IPS-18c (cell line): ENCODE measurements around the gene ST8SIA2.

Experiments used
- H3K4me3 ChIP-seq: 2 replicates; pipeline ENCODE4 v1.7.0; 2013; ENCODE audit warnings: low read depth, mild to moderate bottlenecking, low read length, moderate library complexity; ENCODE audit not compliant: insufficient read depth
- H3K9me3 ChIP-seq: one replicate; pipeline ENCODE4 v1.6.1; 2013; ENCODE audit warnings: mild to moderate bottlenecking, low read length, moderate library complexity; ENCODE audit not compliant: control insufficient read depth, insufficient read depth

The ST8SIA2 gene

DNA sequence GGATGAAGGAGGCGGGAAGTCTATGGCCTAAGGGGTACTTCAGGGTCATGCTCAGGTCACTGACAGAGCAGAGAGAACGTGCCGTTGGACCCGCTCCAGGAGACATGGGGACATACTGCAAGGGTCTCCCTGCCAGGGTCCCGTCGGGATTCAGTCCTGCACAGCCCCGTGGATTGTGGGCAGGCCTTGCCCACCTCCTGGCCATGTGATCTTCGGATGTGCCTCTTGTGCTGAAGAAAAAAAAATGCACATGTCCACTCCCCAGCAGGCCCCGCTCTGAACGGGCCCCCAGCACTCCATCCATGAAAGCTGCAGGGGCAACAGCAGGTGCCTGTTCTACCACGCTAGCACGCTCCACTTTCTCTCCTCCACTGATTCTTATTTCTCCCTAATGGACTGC is 22.9 kb downstream of the ST8SIA2 start:
- H3K4me3 ChIP-seq, result no peak overlapping the region

DNA sequence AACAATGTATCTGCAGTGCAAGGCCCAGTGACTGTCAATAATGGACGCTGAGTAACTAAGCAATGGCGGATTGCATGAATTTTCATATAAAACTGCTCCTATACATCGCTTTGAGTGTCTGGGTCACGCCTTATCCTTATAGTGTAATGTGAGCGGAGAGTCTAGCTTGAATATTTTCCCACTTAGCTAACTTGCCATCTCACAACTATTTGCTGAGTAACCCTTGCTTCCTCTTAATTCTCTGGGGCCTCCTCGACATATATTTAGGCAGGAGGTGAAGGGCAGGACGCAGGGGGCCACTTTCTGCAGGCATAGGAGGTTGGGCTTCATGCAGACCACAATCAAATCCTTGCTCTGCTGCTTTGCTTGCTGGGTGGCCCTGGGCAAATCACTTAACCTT is 24.0 kb downstream of the ST8SIA2 start:
- no peak overlapping the region for H3K4me3 ChIP-seq

More for the DNA sequence above, 22.9 kb downstream of the ST8SIA2 start:
- H3K9me3 ChIP-seq, result no peaks in the 10 kb centered on the region

DNA sequence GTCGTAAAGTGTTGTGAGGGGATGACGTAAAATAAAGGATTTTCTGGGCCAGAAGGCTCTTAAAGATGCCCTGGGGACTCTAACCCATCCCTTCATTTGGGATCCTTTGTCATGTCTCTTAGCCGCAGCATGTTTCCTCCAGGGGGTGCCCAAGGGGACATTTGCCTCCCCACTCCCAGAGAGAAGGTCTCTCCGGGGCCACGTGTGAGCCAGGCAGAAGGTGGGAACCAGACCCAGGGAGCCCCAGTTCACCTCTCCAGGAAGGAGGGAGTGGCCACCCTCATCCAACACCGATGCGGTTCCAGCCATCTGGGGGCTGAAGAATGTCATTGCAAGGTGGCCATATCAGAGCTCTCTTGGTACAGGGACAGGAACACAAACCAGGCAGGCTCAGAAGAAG is 25.2 kb downstream of the ST8SIA2 start:
- no peaks in the 10 kb centered on the region for H3K9me3 ChIP-seq
- H3K4me3 ChIP-seq, result no peak overlapping the region

More for the DNA sequence above, 24.0 kb downstream of the ST8SIA2 start:
- no peaks in the 10 kb centered on the region for H3K9me3 ChIP-seq

DNA sequence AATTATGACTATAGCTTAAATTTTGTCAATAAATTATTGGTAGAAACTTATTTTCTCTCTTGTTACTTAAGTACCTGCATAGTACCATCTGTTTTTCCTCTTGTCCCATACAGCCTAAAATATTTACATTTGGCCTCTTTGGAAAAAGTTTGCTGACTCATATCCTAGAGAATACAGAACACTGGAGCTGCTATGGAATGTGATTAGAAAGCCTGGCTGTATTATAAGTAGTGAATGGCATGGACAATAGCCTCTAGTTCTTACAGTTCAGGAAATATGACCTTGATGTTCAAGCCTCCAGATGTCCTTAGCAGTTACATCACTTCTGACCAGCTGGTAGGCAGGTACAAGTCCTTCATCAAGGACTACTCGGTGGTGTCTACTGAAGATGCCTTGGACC is 28.3 kb downstream of the ST8SIA2 start:
- no peaks in the 10 kb centered on the region for H3K9me3 ChIP-seq

GRCh38 chr15:92425578-92426225 is 32.0 kb downstream of the ST8SIA2 start:
- H3K9me3 ChIP-seq, result no peaks in the 10 kb centered on the region

More for the DNA sequence above, 28.3 kb downstream of the ST8SIA2 start:
- H3K4me3 ChIP-seq, result no peak overlapping the region

GRCh38 chr15:92429378-92430068 is 35.8 kb downstream of the ST8SIA2 start:
- H3K9me3 ChIP-seq, result no peaks in the 10 kb centered on the region
- no peak overlapping the region for H3K4me3 ChIP-seq

More at GRCh38 chr15:92425578-92426225, 32.0 kb downstream of the ST8SIA2 start:
- no peak overlapping the region for H3K4me3 ChIP-seq

GRCh38 chr15:92430069-92430440 is 36.4 kb downstream of the ST8SIA2 start:
- no peak overlapping the region for H3K4me3 ChIP-seq
- H3K9me3 ChIP-seq, result no peaks in the 10 kb centered on the region

- Histone ChIP-seq H3K4me3 (no peak overlapping the region), H3K9me3 (no peaks in the 10 kb centered on the region)
Measured at GRCh38 chr15:92435145-92435544, 41.5 kb downstream of the ST8SIA2 start.

DNA sequence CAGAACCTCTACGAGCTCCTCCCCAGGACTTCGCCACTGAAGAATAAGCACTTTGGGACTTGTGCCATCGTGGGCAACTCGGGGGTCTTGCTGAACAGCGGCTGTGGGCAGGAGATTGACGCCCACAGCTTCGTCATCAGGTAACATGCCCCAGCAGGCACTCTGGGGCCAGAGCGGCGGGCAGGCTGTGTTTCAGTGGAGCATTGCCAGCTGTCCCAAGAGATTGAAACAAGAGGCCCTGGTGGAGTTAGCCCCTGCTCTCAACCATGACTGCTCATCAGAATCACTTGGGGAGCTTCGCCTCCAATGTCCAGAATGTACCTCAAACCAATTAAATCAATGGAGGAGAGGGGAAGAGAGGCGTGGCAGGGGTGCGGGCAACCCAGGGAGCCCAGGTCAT is 44.8 kb downstream of the ST8SIA2 start:
- no peak overlapping the region for H3K4me3 ChIP-seq
- H3K9me3 ChIP-seq, result no peaks in the 10 kb centered on the region

DNA sequence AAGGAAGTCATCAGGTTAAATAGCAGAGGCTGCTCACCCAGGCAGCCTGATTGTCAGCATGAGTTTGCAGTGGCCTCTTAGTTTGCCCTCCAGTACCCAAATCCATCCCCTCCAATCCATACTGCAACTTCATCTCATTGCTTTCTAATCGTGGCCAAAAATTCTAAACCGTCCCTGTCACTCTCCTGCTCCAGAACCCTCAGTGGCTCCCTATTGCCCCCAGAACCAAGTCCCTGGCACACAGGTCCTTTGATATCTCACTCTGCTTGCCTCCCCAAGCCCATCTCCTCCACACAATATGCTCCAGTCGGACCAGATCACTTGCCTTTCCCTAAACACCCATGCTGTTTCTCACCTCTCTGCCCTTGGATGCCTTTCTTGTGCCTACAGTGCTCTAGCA is 49.7 kb downstream of the ST8SIA2 start:
- Histone ChIP-seq H3K9me3 (peaks cover 2% of the 10 kb centered on the region), H3K4me3 (no peak overlapping the region)

DNA sequence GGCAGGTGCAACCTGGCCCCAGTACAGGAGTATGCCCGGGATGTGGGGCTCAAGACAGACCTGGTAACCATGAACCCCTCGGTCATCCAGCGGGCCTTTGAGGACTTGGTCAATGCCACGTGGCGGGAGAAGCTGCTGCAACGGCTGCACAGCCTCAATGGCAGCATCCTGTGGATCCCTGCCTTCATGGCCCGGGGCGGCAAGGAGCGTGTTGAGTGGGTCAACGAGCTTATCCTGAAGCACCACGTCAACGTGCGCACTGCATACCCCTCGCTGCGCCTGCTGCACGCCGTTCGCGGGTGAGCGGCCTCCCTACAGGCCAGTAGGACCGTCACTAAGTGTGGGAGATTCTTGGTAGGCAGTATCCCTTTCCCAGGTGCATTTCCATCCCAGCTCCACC is 51.0 kb downstream of the ST8SIA2 start:
- Histone ChIP-seq H3K9me3 (peaks cover 2% of the 10 kb centered on the region), H3K4me3 (no peak overlapping the region)

GRCh38 chr15:92448370-92448769 is 54.7 kb downstream of the ST8SIA2 start:
- peaks cover 2% of the 10 kb centered on the region for H3K9me3 ChIP-seq

DNA sequence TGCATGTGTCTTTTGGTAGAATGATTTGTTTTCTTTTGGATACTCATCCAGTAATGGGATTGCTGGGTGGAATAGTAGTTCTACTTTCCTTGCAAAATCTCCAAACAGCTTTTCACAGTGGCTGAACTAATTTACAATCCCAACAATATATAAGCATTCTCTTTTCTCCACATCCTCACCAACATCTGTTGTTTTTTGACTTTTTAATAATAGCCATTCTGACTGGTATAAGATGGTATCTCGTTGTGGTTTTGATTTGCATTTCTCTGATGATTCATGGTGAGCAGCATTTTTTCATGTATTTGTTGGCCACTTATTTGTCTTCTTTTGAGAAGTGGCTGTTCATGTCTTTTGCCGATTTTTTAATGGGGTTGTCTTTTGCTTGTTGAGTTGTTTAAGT is 55.8 kb downstream of the ST8SIA2 start:
- Histone ChIP-seq H3K4me3 (no peak overlapping the region), H3K9me3 (no peaks in the 10 kb centered on the region)

More at GRCh38 chr15:92448370-92448769, 54.7 kb downstream of the ST8SIA2 start:
- no peak overlapping the region for H3K4me3 ChIP-seq

DNA sequence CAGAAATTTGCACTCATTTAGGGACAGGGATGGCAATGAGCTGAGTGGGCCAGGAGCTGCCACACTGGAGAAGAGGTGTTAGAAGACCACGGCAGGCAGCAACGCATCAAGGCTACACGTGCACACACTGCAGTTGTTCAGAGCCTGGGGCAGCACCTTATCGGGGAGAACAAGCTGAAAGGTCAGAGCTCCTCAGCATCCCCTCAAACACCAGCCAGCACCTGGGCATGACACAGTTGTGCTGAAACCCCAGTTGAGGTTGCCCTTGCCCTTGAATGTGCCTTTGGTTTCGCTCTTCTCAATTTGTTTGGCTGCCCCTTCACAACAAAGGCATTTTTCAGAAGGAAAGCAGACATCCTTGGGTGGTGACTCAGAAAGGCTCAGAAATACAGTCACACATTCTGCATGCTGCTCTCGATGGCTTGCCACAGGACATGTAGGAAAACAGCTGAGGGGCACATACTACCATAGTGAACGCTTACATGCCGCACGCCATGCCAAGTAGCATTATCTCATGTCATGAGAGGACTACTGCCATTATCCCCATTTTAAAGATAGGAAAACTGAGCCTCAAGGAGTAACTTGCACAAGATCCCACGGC is 57.6 kb downstream of the ST8SIA2 start:
- H3K4me3 ChIP-seq, result no peak overlapping the region
- no peaks in the 10 kb centered on the region for H3K9me3 ChIP-seq

- H3K9me3 ChIP-seq, result no peaks in the 10 kb centered on the region
- H3K4me3 ChIP-seq, result no peak overlapping the region
Measured at GRCh38 chr15:92452143-92452542, 58.5 kb downstream of the ST8SIA2 start.

DNA sequence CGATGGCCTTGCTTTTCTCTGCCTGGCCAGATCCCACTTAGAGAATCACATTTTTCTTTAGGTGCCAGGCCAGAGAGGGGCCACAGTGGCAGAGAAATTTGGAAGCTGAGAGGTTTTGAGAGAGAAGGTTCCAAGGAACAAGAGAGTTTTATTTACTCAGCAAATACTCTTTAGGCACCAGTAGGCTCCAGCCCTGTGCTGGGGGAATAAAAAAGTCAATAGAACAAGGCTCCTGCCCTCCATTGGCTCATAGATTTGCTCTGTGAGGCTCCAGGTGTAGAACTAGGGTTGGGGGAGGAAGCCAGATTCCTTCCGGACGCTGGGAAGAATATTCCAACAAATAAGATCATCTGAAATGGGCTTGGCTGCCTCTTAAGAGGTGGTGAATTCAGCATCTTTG is 59.9 kb downstream of the ST8SIA2 start:
- Histone ChIP-seq H3K9me3 (no peaks in the 10 kb centered on the region), H3K4me3 (no peak overlapping the region)

DNA sequence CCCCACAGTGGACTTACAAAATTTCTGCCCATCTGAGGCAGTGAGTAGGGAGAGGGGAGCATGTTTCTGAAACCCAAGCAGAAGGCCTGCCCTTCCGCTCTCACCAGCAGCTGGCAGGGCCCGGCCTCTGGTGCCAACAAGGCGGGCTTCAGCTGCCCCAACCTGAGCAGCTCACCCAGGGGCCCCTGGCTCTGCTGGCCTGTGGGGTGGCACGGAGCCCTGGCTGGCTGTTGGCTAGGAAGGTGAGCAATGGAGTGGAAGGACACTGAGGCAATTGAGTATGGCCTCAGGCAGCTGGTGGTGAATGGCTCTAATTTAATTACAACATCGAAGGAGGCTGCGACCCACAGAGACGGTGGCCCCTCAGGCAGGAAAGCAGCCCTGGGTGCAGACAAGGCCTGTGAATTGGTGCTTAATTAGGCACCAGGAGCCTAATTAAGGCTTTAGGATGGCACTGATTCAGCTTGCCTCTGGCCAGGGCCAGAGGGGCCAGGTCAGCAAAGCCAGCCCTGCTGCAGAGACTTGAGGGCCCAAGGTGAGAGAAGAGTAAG is 60.9 kb downstream of the ST8SIA2 start:
- Histone ChIP-seq H3K4me3 (no peak overlapping the region), H3K9me3 (no peaks in the 10 kb centered on the region)

GRCh38 chr15:92455271-92455670 is 61.6 kb downstream of the ST8SIA2 start:
- H3K9me3 ChIP-seq, result no peaks in the 10 kb centered on the region
- H3K4me3 ChIP-seq, result no peak overlapping the region
